Tibial artery (tissue), 4 donors: ENCODE measurements around the gene ZSCAN23.
"Not testable (repeated sequence)": the region's sequence is repeated elsewhere in the genome, so short reads cannot be mapped to it uniquely, and the experiment has no call there.

ENCODE experiments used
- DNase-seq, 2 donors: peaks; one replicate each; pipeline ENCODE4 v3.0.0-alpha.2; 2019
- H3K27ac ChIP-seq, 2 donors: fragments of 200-600 bp; sonication (generic) in 1 of 2; 1 replicate in 1 of 2; 2 replicates in 1 of 2; pipeline ENCODE4 v1.5.1; 2018 to 2019; ENCODE audit warnings: mild to moderate bottlenecking in 1 of 2
- H3K27me3 ChIP-seq, 2 donors: fragments of 200-600 bp; sonication (generic) in 1 of 2; one replicate each; pipeline versions ENCODE4 v1.5.1 to v1.6.0; 2016 to 2019
- H3K36me3 ChIP-seq, 3 donors: fragments of 200-600 bp; sonication (generic) in 2 of 3; one replicate each; pipeline ENCODE4 v1.5.1; 2016 to 2019; ENCODE audit warnings: mild to moderate bottlenecking in 2 of 3
- H3K4me1 ChIP-seq, 4 donors: fragments of 200-600 bp; sonication (generic) in 2 of 4; 1 replicate in 3 of 4; 2 replicates in 1 of 4; pipeline ENCODE4 v1.5.1; 2016 to 2019
- H3K4me3 ChIP-seq, 2 donors: fragments of 200-600 bp; sonication (generic) in 1 of 2; 1 replicate in 1 of 2; 2 replicates in 1 of 2; pipeline ENCODE4 v1.5.1; 2018 to 2019; ENCODE audit warnings: mild to moderate bottlenecking in 2 of 2
- H3K9me3 ChIP-seq, 3 donors: fragments of 200-600 bp; sonication (generic) in 1 of 3; one replicate each; pipeline ENCODE4 v1.5.1; 2016 to 2019
- CTCF ChIP-seq, 2 experiments: fragments of 200-600 bp in 1 of 2; fragments of 450-650 bp in 1 of 2; IDR thresholded peaks; one replicate each; pipeline ENCODE4 v1.5.1; 2017 to 2019; ENCODE audit warnings: antibody characterized with exemption in 2 of 2, mild to moderate bottlenecking in 1 of 2, moderate library complexity in 1 of 2
- intact Hi-C: fragments of 100-400 bp; cut with DNase I; formaldehyde crosslinking; loops from one replicate; pipeline ENCODE4 v1.15.0; 2023; ENCODE audit warnings: low total_unique reads

The ZSCAN23 gene

GRCh38 chr6:28413681-28414080 lies 29.6 kb downstream of the ZSCAN23 start:
- no peaks in the 10 kb centered on the region for H3K27me3 ChIP-seq
- no peak overlapping the region for H3K27ac ChIP-seq
- no peak for TF ChIP-seq CTCF (IDR thresholded peaks at IDR 0.05)
- no peaks in the 10 kb centered on the region for H3K36me3 ChIP-seq
- H3K4me1 ChIP-seq = no peaks in the 10 kb centered on the region
- no peak for DNase-seq
- intact Hi-C loops = no loop called here
- peaks cover 0 to 12% (median 3%) of the 10 kb centered on the region in 3 donors for H3K9me3 ChIP-seq
- H3K4me3 ChIP-seq = no peak overlapping the region

- no peak for DNase-seq
- Histone ChIP-seq H3K4me1 (no peaks in the 10 kb centered on the region), H3K9me3 (peaks cover 0 to 12% (median 3%) of the 10 kb centered on the region in 3 donors), H3K4me3 (no peak overlapping the region), H3K36me3 (no peaks in the 10 kb centered on the region), H3K27me3 (no peaks in the 10 kb centered on the region), H3K27ac (no peak overlapping the region)
- intact Hi-C loops = no loop called here
- no peak for TF ChIP-seq CTCF (IDR thresholded peaks at IDR 0.05)
Observed at GRCh38 chr6:28410767-28411166, 32.5 kb downstream of the ZSCAN23 start.

GRCh38 chr6:28408076-28408802 lies 35.1 kb downstream of the ZSCAN23 start:
- Histone ChIP-seq H3K9me3 (peaks cover 0 to 8% (median 0%) of the 10 kb centered on the region in 3 donors), H3K4me1 (no peaks in the 10 kb centered on the region), H3K27ac (no peak overlapping the region), H3K36me3 (no peaks in the 10 kb centered on the region), H3K4me3 (no peak overlapping the region), H3K27me3 (no peaks in the 10 kb centered on the region)
- DNase-seq = no peak
- intact Hi-C loops = no loop called here
- no peak for TF ChIP-seq CTCF (IDR thresholded peaks at IDR 0.05)

- Histone ChIP-seq H3K27ac (no peak overlapping the region), H3K4me3 (no peak overlapping the region)
- no peak for DNase-seq
Observed at GRCh38 chr6:28407401-28407800, 35.9 kb downstream of the ZSCAN23 start.

GRCh38 chr6:28403923-28404322 lies 39.4 kb downstream of the ZSCAN23 start:
- H3K4me3 ChIP-seq, H3K27ac ChIP-seq, H3K36me3 ChIP-seq, DNase-seq, intact Hi-C loops, H3K4me1 ChIP-seq, H3K27me3 ChIP-seq, H3K9me3 ChIP-seq: not testable (repeated sequence)

More at GRCh38 chr6:28407401-28407800, 35.9 kb downstream of the ZSCAN23 start:
- Histone ChIP-seq H3K4me1 (no peaks in the 10 kb centered on the region), H3K9me3 (peaks cover 0 to 8% (median 0%) of the 10 kb centered on the region in 3 donors), H3K36me3 (no peaks in the 10 kb centered on the region), H3K27me3 (no peaks in the 10 kb centered on the region)
- intact Hi-C loops = no loop called here
- TF ChIP-seq CTCF (IDR thresholded peaks at IDR 0.05) = no peak

- H3K27me3 ChIP-seq = no peaks in the 10 kb centered on the region
- H3K27ac ChIP-seq = no peak overlapping the region
- no peak for DNase-seq
- TF ChIP-seq CTCF (IDR thresholded peaks at IDR 0.05) = no peak
- no peak overlapping the region for H3K4me3 ChIP-seq
- intact Hi-C loops = no loop called here
- H3K36me3 ChIP-seq = peaks cover 0 to 3% (median 0%) of the 10 kb centered on the region in 3 donors
- peaks cover 0 to 27% (median 9%) of the 10 kb centered on the region in 4 donors for H3K4me1 ChIP-seq
- H3K9me3 ChIP-seq = no peaks in the 10 kb centered on the region
Observed at GRCh38 chr6:28402197-28402596, 41.1 kb downstream of the ZSCAN23 start.
